Caco-2 (cell line): Measurements from ENCODE around the gene TFRC. TPM values are rescaled to one million over a fixed set of nuclear protein-coding genes. Genes with fewer than 3 reads are reported as not detected.
"Not testable (repeated sequence)": the region's sequence is repeated elsewhere in the genome, so short reads cannot be mapped to it uniquely, and the experiment has no call there.

Experiments used
- BruUV-seq: library from RNA; stranded (reverse); fragments of 400-500 nt; replicated peaks from 2 replicates; lab custom pipeline; 2021; lab: Mats Ljungman, UMichigan
- CTCF ChIA-PET: fragments of 300-600 bp; sonication (Branson Sonifier 250); formaldehyde crosslinking; loops from one replicate; lab custom pipeline; 2022; ENCODE audit warnings: antibody characterized with exemption; lab: Charles Lee
- POLR2A ChIA-PET: fragments of 300-600 bp; sonication (Branson Sonifier 250); formaldehyde crosslinking; loops from one replicate; lab custom pipeline; 2022; ENCODE audit warnings: antibody characterized with exemption; lab: Charles Lee
- DNase-seq, 2 experiments: peaks; one replicate each; pipeline versions ENCODE4 v3.0.0 to v3.0.0-alpha.2; 2020 to 2022
- H3K27me3 ChIP-seq: replicated peaks from 2 replicates; pipeline ENCODE4 v1.6.0; 2011; ENCODE audit warnings: low read length; ENCODE audit not compliant: control insufficient read depth, insufficient read depth
- H3K36me3 ChIP-seq: 2 replicates; pipeline ENCODE4 v1.5.1; 2011; ENCODE audit warnings: low read length; ENCODE audit not compliant: control insufficient read depth, insufficient read depth
- H3K4me1 ChIP-seq: fragments of 250-450 bp; sonication (Bioruptor Pico); 2 replicates; pipeline ENCODE4 v1.5.1; 2020; ENCODE audit warnings: mild to moderate bottlenecking
- H3K4me3 ChIP-seq: 2 replicates; pipeline ENCODE4 v1.5.1; 2011; ENCODE audit warnings: low read depth, mild to moderate bottlenecking, control low read depth, low read length
- H3K9me3 ChIP-seq: fragments of 250-450 bp; sonication (Bioruptor Pico); 2 replicates; pipeline ENCODE4 v1.5.1; 2020; ENCODE audit warnings: mild to moderate bottlenecking, moderate library complexity
- H3K27ac Mint-ChIP-seq: one replicate; pipeline ENCODE4 v1.8.0; 2022; ENCODE audit warnings: mixed read lengths; ENCODE audit not compliant: unreplicated experiment
- H3K27me3 Mint-ChIP-seq: one replicate; pipeline ENCODE4 v1.8.0; 2022; ENCODE audit warnings: mixed read lengths; ENCODE audit not compliant: insufficient read depth, unreplicated experiment
- H3K36me3 Mint-ChIP-seq: one replicate; pipeline ENCODE4 v1.8.0; 2022; ENCODE audit warnings: mild to moderate bottlenecking, mixed read lengths; ENCODE audit not compliant: insufficient read depth, unreplicated experiment
- H3K4me1 Mint-ChIP-seq: one replicate; pipeline ENCODE4 v1.8.0; 2022; ENCODE audit warnings: low read depth, mixed read lengths; ENCODE audit not compliant: unreplicated experiment
- H3K4me3 Mint-ChIP-seq: one replicate; pipeline ENCODE4 v1.8.0; 2022; ENCODE audit warnings: mild to moderate bottlenecking, moderate library complexity, mixed read lengths; ENCODE audit not compliant: unreplicated experiment
- H3K9me3 Mint-ChIP-seq: one replicate; pipeline ENCODE4 v1.8.0; 2022; ENCODE audit warnings: mixed read lengths; ENCODE audit not compliant: unreplicated experiment
- intact Hi-C: fragments of 100-400 bp; cut with micrococcal nuclease; formaldehyde crosslinking; loops from one replicate; pipeline ENCODE4 v1.10.0; 2022; ENCODE audit not compliant: unreplicated experiment
- total RNA-seq: library from RNA; stranded (reverse); gene quantifications from 2 replicates; pipeline ENCODE4 v1.2.3, GENCODE V29; 2022
- TF ChIP-seq, protein P1 (sequence below), 2 experiments: fragments of 200-600 bp in 1 of 2; IDR thresholded peaks; 1 replicate in 1 of 2; 2 replicates in 1 of 2; pipeline versions ENCODE4 v1.5.1 to v1.8.0; 2011 to 2022; ENCODE audit warnings: antibody characterized with exemption in 1 of 2, control low read depth in 1 of 2, inconsistent platforms in 1 of 2, low read depth in 1 of 2, low read length in 1 of 2, mild to moderate bottlenecking in 1 of 2, moderate library complexity in 1 of 2; ENCODE audit not compliant: insufficient read depth in 1 of 2, severe bottlenecking in 1 of 2, unreplicated experiment in 1 of 2

The TFRC gene
- total RNA-seq, 1 experiment from 2014 or later = 267 TPM

DNA sequence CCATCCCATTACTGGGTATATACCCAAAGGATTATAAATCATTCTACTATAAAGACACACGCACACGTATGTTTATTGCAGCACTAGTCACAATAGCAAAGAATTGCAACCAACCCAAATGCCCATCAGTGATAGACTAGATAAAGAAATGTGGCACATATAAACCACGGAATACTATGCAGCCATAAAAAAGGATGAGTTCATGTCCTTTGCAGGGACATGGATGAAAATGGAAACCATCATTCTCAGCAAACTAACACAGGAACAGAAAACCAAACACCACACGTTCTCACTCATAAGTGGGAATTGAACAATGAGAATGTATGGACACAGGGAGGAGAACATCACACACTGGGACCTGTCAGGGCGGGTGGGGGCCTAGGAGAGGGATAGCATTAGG is 63.7 kb downstream of the TFRC start:
- H3K4me3 Mint-ChIP-seq, H3K4me1 Mint-ChIP-seq, H3K9me3 Mint-ChIP-seq, H3K27ac Mint-ChIP-seq, H3K4me1 ChIP-seq, H3K27me3 Mint-ChIP-seq, H3K4me3 ChIP-seq, DNase-seq, BruUV-seq, H3K9me3 ChIP-seq, H3K27me3 ChIP-seq, intact Hi-C loops, H3K36me3 Mint-ChIP-seq, CTCF ChIA-PET, H3K36me3 ChIP-seq, POLR2A ChIA-PET: not testable (repeated sequence)

DNA sequence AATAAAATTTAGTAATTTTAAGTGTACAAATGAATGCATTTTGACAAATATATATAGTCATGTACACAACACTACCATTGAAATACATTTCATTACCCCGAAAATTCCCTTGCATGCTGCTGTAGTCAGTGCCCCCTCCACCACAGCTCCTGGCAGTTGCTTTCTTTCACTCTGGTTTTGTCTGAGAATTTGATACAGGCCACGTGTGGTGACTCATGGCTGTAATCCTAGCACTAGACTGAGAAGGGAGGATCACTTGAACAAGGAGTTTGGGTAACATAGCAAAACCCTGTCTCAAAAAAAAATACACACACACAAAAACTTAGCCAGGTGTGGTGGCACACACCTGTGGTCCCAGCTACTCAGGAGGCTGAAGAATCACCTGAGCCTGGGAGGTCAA is 65.4 kb downstream of the TFRC start:
- H3K27ac Mint-ChIP-seq = no peak overlapping the region
- no peaks in the 10 kb centered on the region for H3K9me3 Mint-ChIP-seq
- Histone ChIP-seq H3K4me1 (no peaks in the 10 kb centered on the region), H3K9me3 (0 out of 2 replicates have a peak, but pooled peaks cover 6% of the 10 kb centered on the region), H3K27me3 (no peaks in the 10 kb centered on the region), H3K36me3 (no peaks in the 10 kb centered on the region), H3K4me3 (no peak overlapping the region)
- intact Hi-C loops = no loop called here
- H3K4me3 Mint-ChIP-seq = no peak overlapping the region
- CTCF ChIA-PET = no interaction called here
- no peaks in the 10 kb centered on the region for H3K4me1 Mint-ChIP-seq
- POLR2A ChIA-PET = no interaction called here
- peaks cover 6% of the 10 kb centered on the region for H3K27me3 Mint-ChIP-seq
- TF ChIP-seq, protein P1, sequence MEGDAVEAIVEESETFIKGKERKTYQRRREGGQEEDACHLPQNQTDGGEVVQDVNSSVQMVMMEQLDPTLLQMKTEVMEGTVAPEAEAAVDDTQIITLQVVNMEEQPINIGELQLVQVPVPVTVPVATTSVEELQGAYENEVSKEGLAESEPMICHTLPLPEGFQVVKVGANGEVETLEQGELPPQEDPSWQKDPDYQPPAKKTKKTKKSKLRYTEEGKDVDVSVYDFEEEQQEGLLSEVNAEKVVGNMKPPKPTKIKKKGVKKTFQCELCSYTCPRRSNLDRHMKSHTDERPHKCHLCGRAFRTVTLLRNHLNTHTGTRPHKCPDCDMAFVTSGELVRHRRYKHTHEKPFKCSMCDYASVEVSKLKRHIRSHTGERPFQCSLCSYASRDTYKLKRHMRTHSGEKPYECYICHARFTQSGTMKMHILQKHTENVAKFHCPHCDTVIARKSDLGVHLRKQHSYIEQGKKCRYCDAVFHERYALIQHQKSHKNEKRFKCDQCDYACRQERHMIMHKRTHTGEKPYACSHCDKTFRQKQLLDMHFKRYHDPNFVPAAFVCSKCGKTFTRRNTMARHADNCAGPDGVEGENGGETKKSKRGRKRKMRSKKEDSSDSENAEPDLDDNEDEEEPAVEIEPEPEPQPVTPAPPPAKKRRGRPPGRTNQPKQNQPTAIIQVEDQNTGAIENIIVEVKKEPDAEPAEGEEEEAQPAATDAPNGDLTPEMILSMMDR (IDR thresholded peaks at IDR 0.05; ENCODE audit: insufficient read depth in 1 of 2, low read depth in 1 of 2, low read length in 1 of 2, severe bottlenecking in 1 of 2, unreplicated experiment in 1 of 2) = no peak
- BruUV-seq = no TSS peak
- H3K36me3 Mint-ChIP-seq = no peaks in the 10 kb centered on the region
- DNase-seq = no peak

DNA sequence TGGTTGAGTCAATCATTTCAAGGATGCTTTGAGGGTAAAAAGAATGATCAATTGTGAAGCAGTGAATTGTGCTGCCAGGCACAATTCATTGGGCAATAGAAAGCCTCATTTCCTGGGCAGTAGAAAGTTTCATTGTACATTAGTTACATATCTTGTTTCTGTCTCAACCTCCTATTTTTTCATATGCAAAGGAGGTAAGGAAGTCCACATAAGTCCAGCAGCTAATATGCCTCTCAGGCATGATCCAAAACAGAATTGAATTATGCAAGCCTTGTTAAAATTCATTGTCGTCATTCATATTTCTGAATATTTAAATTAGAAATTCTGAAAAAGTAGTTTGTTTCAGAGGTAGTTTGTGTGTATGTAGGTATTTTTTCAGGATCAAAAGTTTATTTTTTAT is 65.8 kb downstream of the TFRC start:
- DNase-seq = no peak
- Mint-ChIP-seq H3K4me1 (no peaks in the 10 kb centered on the region), H3K9me3 (peaks cover 2% of the 10 kb centered on the region), H3K36me3 (no peaks in the 10 kb centered on the region), H3K27me3 (peaks cover 6% of the 10 kb centered on the region), H3K4me3 (no peak overlapping the region), H3K27ac (no peak overlapping the region)
- H3K27me3 ChIP-seq = no peaks in the 10 kb centered on the region
- no peak overlapping the region for H3K4me3 ChIP-seq
- TF ChIP-seq, protein P1 (IDR thresholded peaks at IDR 0.05; ENCODE audit: insufficient read depth in 1 of 2, low read depth in 1 of 2, low read length in 1 of 2, severe bottlenecking in 1 of 2, unreplicated experiment in 1 of 2) = no peak
- POLR2A ChIA-PET = no interaction called here
- H3K36me3 ChIP-seq = no peaks in the 10 kb centered on the region
- 0 out of 2 replicates have a peak, but pooled peaks cover 6% of the 10 kb centered on the region for H3K9me3 ChIP-seq
- CTCF ChIA-PET = no interaction called here
- H3K4me1 ChIP-seq = no peaks in the 10 kb centered on the region
- intact Hi-C loops = no loop called here
- no TSS peak for BruUV-seq
